Body of pancreas (tissue), 4 donors: ENCODE measurements around the gene FBXL4. TPM values are rescaled to one million over a fixed set of nuclear protein-coding genes. Genes with fewer than 3 reads are reported as not detected.

Experiments
- ATAC-seq: fragments of 150-250 bp; one replicate; pipeline ENCODE4 v1.9.1; 2016
- DNase-seq, 4 donors: peaks; one replicate each; pipeline ENCODE4 v3.0.0-alpha.2; 2019
- H3K27ac ChIP-seq, 4 donors: fragments of 200-600 bp; sonication (generic); 1 replicate in 3 of 4; 2 replicates in 1 of 4; pipeline versions ENCODE4 v1.5.1 to v1.6.1; 2016 to 2019; ENCODE audit warnings: mild to moderate bottlenecking in 1 of 4, mixed read lengths in 1 of 4, moderate library complexity in 1 of 4
- H3K27me3 ChIP-seq, 2 donors: fragments of 200-600 bp; sonication (generic); one replicate each; pipeline ENCODE4 v1.6.0; 2016; ENCODE audit warnings: mild to moderate bottlenecking in 1 of 2
- H3K36me3 ChIP-seq, 2 donors: fragments of 200-600 bp; sonication (generic); replicated peaks in 1 of 2; 2 replicates each; pipeline ENCODE4 v1.5.1; 2016; ENCODE audit warnings: low read depth in 2 of 2; ENCODE audit not compliant: insufficient read depth in 1 of 2
- H3K4me1 ChIP-seq: fragments of 200-600 bp; sonication (generic); one replicate; pipeline ENCODE4 v1.6.0; 2016
- H3K4me3 ChIP-seq, 2 donors: fragments of 200-600 bp; sonication (generic); 1 replicate in 1 of 2; 2 replicates in 1 of 2; pipeline ENCODE4 v1.5.1; 2016 to 2019
- H3K9me3 ChIP-seq, 3 donors: fragments of 200-600 bp; sonication (generic); 1 replicate in 2 of 3; 2 replicates in 1 of 3; pipeline ENCODE4 v1.5.1; 2016
- POLR2A ChIP-seq, 3 donors: fragments of 450-650 bp; IDR thresholded peaks; one replicate each; pipeline ENCODE4 v1.6.1; 2016; ENCODE audit warnings: antibody characterized with exemption in 3 of 3, mild to moderate bottlenecking in 2 of 3
- WGBS, 2 donors: methylation state at CpG; one replicate each; pipeline ENCODE4 v1.1.5; 2017; 5-methylcytosine and 5-hydroxymethylcytosine counted together
- intact Hi-C: fragments of 100-400 bp; cut with DNase I; formaldehyde crosslinking; loops from one replicate; pipeline ENCODE4 v1.15.1; 2023
- total RNA-seq, 2 donors: library from RNA; depleted of rRNA; stranded (reverse); fragments of >200 nt; gene quantifications; one replicate each; pipeline ENCODE4 v1.1.0, GENCODE V29; 2016
- TF ChIP-seq, protein P1 (sequence below), 7 experiments: fragments of 450-650 bp in 4 of 7; fragments of 200-600 bp in 3 of 7; sonication (generic) in 3 of 7; IDR thresholded peaks; one replicate each; pipeline ENCODE4 v1.5.1; 2016 to 2019; ENCODE audit warnings: antibody characterized with exemption in 7 of 7

The FBXL4 gene
- total RNA-seq, 2 donors from 2014 or later = 9.9 to 22.8 TPM

DNA sequence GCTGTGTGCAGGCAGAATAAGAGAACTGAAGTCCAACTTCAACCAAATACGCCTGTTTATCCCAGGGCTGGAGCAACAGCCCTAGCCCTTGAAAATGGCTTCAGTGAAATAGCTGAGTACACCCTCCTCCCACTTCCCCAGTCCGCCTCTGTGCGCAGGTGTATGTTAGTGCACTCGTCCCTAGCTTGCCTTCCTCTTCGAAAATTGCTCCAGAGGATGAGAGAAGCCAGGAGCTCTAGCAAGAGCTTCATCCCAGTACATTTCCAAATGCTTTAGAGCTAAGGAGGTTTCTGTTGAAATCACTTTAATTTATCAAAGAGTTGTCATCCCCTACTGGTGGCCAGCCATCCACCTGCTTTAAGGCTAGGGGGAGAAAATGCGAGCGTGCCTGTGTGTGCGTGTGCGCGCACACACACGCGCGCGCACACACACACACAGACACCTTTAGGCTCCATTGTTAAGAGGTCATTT, 118.8 kb downstream of the FBXL4 start:
- Histone ChIP-seq H3K27ac (no peak overlapping the region), H3K4me3 (no peak overlapping the region), H3K4me1 (peaks cover 40% of the 10 kb centered on the region), H3K36me3 (no peaks in the 10 kb centered on the region), H3K9me3 (no peaks in the 10 kb centered on the region), H3K27me3 (peaks cover 0 to 61% of the 10 kb centered on the region in 2 donors)
- WGBS, 2 donors = 5 to 12% methylated on average over 14 of the region's 14 CpGs
- intact Hi-C loops = no loop called here
- ATAC-seq (no peak), DNase-seq (no peak)
- TF ChIP-seq POLR2A (IDR thresholded peaks at IDR 0.05) = no peak
- TF ChIP-seq, protein P1, sequence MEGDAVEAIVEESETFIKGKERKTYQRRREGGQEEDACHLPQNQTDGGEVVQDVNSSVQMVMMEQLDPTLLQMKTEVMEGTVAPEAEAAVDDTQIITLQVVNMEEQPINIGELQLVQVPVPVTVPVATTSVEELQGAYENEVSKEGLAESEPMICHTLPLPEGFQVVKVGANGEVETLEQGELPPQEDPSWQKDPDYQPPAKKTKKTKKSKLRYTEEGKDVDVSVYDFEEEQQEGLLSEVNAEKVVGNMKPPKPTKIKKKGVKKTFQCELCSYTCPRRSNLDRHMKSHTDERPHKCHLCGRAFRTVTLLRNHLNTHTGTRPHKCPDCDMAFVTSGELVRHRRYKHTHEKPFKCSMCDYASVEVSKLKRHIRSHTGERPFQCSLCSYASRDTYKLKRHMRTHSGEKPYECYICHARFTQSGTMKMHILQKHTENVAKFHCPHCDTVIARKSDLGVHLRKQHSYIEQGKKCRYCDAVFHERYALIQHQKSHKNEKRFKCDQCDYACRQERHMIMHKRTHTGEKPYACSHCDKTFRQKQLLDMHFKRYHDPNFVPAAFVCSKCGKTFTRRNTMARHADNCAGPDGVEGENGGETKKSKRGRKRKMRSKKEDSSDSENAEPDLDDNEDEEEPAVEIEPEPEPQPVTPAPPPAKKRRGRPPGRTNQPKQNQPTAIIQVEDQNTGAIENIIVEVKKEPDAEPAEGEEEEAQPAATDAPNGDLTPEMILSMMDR (IDR thresholded peaks at IDR 0.05) = no peak

DNA sequence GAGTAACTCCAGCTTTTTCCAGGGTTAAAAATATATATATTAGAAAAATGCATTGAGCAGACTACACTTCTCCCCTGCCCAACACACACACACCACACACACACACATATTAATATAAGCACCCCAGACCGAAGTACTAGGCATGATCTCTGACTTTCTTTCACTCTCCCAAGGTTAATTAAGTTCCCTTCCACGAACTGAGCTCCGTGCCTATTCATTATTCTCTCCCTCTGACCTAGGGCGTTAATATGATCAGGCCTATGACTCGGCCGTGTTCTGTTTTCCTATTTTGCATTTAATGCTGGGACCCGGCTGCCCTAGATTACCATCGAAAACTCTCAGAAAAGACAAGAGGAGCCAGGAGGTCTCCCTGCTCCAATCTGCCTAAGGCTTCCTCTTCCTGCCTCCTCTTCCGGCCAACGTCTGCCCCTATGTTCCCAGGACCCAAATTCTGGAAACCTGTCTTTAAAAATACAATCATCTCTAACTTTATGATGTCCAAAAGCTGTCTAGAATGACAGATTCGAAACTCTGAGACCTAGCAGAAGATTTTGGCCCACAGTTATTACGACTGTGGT, 119.4 kb downstream of the FBXL4 start:
- 7% methylated on average over 12 of the region's 12 CpGs for WGBS, 2 donors
- no peak for ATAC-seq
- TF ChIP-seq, protein P1 (IDR thresholded peaks at IDR 0.05) = no peak
- no peak for TF ChIP-seq POLR2A (IDR thresholded peaks at IDR 0.05)
- Histone ChIP-seq H3K9me3 (no peaks in the 10 kb centered on the region), H3K4me3 (no peak overlapping the region), H3K27me3 (peaks cover 0 to 65% of the 10 kb centered on the region in 2 donors), H3K27ac (no peak overlapping the region), H3K36me3 (no peaks in the 10 kb centered on the region), H3K4me1 (peaks cover 34% of the 10 kb centered on the region)
- intact Hi-C loops = no loop called here
- DNase-seq = no peak

DNA sequence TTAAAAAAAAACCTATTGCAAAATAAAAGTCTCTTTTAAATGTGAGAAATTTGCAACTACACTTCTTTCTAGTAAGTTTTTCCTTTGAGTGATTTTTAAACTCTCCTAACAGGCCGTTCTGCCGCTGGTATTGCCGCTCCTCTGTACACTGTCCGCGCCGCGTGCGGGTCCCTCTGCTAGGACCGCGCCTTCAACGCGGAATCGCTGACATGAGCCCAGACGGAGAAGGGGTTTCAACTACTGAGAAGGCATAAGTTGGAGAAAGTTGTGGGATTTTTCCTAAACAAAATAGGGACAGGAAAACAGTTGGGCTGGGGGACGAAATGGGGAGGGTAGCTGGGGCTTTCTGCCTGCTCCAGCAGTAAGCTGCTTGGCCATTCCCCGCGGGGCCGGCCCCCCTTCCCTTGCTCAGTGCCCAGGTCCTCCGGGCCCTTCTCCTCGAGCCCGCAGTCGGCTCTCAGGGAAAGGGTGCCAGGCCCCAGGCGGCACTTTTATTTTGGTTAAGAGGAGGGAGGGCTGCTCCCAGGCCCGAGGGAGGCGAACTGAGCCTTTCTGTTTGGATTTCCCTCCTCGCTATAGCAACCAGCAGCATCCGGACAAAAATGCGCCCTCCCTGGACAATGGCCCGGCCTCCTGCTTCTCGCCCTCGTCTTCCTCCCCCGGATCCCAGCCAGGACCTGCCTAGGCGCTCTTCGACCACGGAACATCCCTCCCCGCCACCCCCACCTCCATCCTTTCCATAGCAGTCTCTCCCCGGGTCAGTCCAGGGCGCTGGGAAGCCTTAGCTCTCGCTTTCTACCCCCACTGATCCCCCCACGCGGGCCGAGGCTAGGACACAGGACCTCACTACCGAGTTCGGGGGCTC, 120.2 kb downstream of the FBXL4 start:
- Histone ChIP-seq H3K36me3 (no peaks in the 10 kb centered on the region), H3K27me3 (peaks cover 0 to 60% of the 10 kb centered on the region in 2 donors), H3K4me3 (no peak overlapping the region), H3K27ac (no peak overlapping the region), H3K9me3 (no peaks in the 10 kb centered on the region), H3K4me1 (peaks cover 26% of the 10 kb centered on the region)
- no peak for TF ChIP-seq POLR2A (IDR thresholded peaks at IDR 0.05)
- TF ChIP-seq, protein P1 (IDR thresholded peaks at IDR 0.05) = no peak
- no peak for DNase-seq
- WGBS, 2 donors = 5% methylated on average over 40 to 43 of the region's 44 CpGs
- intact Hi-C loops = no loop called here
- ATAC-seq = no peak

DNA sequence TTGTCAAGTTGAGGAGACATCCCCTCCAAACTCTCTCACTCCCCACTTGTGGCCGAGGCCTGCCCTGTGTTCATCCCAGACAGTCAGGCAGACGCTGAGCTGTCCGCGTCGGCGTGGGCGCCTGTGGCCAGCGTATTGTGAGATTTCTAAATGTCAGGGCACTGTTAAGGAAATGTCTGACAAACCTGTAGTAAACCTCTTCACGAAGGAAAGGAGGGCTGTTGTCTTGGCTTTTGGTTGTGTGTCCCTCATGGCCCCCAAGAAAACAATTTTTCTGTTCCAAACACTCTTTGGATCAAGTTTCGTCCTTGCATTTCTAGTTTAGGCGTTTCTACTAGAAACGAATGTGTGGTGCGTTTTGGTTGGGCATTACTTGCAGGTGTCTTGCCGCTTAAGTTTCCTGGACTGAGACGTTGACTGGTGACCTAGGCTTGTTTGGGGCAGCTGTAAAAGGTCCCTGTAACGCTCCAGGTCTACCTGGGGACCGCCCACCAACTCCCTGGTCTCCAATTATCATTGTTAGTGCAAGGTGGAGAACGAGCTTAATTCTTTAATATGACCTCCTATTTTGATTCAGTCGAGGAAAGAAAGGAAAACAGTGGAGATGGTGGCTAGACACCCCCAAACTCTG, 122.0 kb downstream of the FBXL4 start:
- WGBS, 2 donors = 2% methylated on average over 19 of the region's 19 CpGs
- no peak for DNase-seq
- H3K4me1 ChIP-seq = peaks cover 10% of the 10 kb centered on the region
- H3K27ac ChIP-seq = no peak overlapping the region
- intact Hi-C loops = no loop called here
- H3K9me3 ChIP-seq = no peaks in the 10 kb centered on the region
- ATAC-seq = no peak
- no peaks in the 10 kb centered on the region for H3K36me3 ChIP-seq
- H3K4me3 ChIP-seq = no peak overlapping the region
- TF ChIP-seq, protein P1 (IDR thresholded peaks at IDR 0.05) = no peak
- TF ChIP-seq POLR2A (IDR thresholded peaks at IDR 0.05) = no peak
- H3K27me3 ChIP-seq = peaks cover 0 to 49% of the 10 kb centered on the region in 2 donors
